Body of pancreas (tissue), 4 donors: ENCODE results near the gene PSMD10.

Experiments used
- CTCF ChIP-seq, 7 experiments: fragments of 450-650 bp in 4 of 7; fragments of 200-600 bp in 3 of 7; sonication (generic) in 3 of 7; IDR thresholded peaks; one replicate each; pipeline ENCODE4 v1.5.1; 2016 to 2019; ENCODE audit warnings: antibody characterized with exemption in 7 of 7
- POLR2A ChIP-seq, 3 donors: fragments of 450-650 bp; IDR thresholded peaks; one replicate each; pipeline ENCODE4 v1.6.1; 2016; ENCODE audit warnings: antibody characterized with exemption in 3 of 3, mild to moderate bottlenecking in 2 of 3

GRCh38 chrX:108064613-108065012 is 26.7 kb downstream of the PSMD10 start:
- TF ChIP-seq CTCF (IDR thresholded peaks at IDR 0.05): no peak
- no peak for TF ChIP-seq POLR2A (IDR thresholded peaks at IDR 0.05)
